HCT116 (cell line): ENCODE measurements around the gene NINJ2.

Experiments
- CEBPB ChIP-seq: IDR thresholded peaks from 2 replicates; pipeline ENCODE4 v1.6.1; 2012; ENCODE audit warnings: low read depth
- CTCF ChIP-seq, 3 experiments: fragments of 200-600 bp in 1 of 3; sonication (generic) in 1 of 3; IDR thresholded peaks in 2 of 3; conservative IDR thresholded peaks in 1 of 3; 2 replicates each; pipeline ENCODE4 v1.5.1; 2012 to 2017; ENCODE audit warnings: low read depth in 2 of 3, low read length in 2 of 3, antibody characterized with exemption in 1 of 3, borderline replicate concordance in 1 of 3, control low read depth in 1 of 3, mild to moderate bottlenecking in 1 of 3, mixed read lengths in 1 of 3, mixed run types in 1 of 3, moderate library complexity in 1 of 3; ENCODE audit not compliant: insufficient read depth in 1 of 3
- ELF1 ChIP-seq: IDR thresholded peaks from 2 replicates; pipeline ENCODE4 v1.6.1; 2012; ENCODE audit warnings: low read depth, borderline replicate concordance
- EZH2 ChIP-seq: fragments of 200-600 bp; sonication (generic); IDR thresholded peaks from 2 replicates; pipeline ENCODE4 v1.6.1; 2017; ENCODE audit warnings: antibody characterized with exemption, mixed run types
- JUND ChIP-seq: IDR thresholded peaks from 2 replicates; pipeline ENCODE4 v1.6.1; 2012
- POLR2A ChIP-seq: IDR thresholded peaks from 2 replicates; pipeline ENCODE4 v1.7.0; 2011; ENCODE audit warnings: borderline replicate concordance; ENCODE audit not compliant: insufficient read depth, insufficient read length; ENCODE audit errors: extremely low read depth
- POLR2AphosphoS5 ChIP-seq: IDR thresholded peaks from 2 replicates; pipeline ENCODE4 v1.6.1; 2011; ENCODE audit warnings: mild to moderate bottlenecking, low read depth, low read length, moderate library complexity
- RAD21 ChIP-seq: IDR thresholded peaks from 2 replicates; pipeline ENCODE4 v1.6.1; 2012; ENCODE audit warnings: low read depth, mild to moderate bottlenecking
- REST ChIP-seq: IDR thresholded peaks from 2 replicates; pipeline ENCODE4 v1.6.1; 2012; ENCODE audit warnings: low read depth
- SP1 ChIP-seq: IDR thresholded peaks from 2 replicates; pipeline ENCODE4 v1.6.1; 2012; ENCODE audit warnings: low read depth
- TCF7L2 ChIP-seq: IDR thresholded peaks from 2 replicates; pipeline ENCODE4 v1.7.0; 2011; ENCODE audit warnings: borderline replicate concordance, inconsistent platforms; ENCODE audit not compliant: insufficient read depth, insufficient read length; ENCODE audit errors: extremely low read depth

GRCh38 chr12:539540-540310 lies 123.5 kb downstream of the NINJ2 start:
- TF ChIP-seq CTCF (IDR thresholded peaks at IDR 0.05 in 2 of 3, conservative IDR thresholded peaks at IDR 0.05 in 1 of 3; ENCODE audit: borderline replicate concordance in 1 of 3, insufficient read depth in 1 of 3, low read depth in 2 of 3, low read length in 2 of 3) (no peak), POLR2A (no peak), CEBPB (no peak), SP1 (no peak), POLR2AphosphoS5 (no peak), REST (no peak), EZH2 (no peak), JUND (no peak), TCF7L2 (no peak), RAD21 (no peak), ELF1 (no peak)
